Uterus (tissue), 4 donors: ENCODE data around the gene ACY1. TPM values are rescaled to one million over a fixed set of nuclear protein-coding genes. Genes with fewer than 3 reads are reported as not detected.

Experiments
- DNase-seq, 2 donors: peaks; one replicate each; pipeline ENCODE4 v3.0.0-alpha.2; 2019 to 2020
- H3K27ac ChIP-seq, 2 donors: fragments of 200-600 bp; sonication (generic); 1 replicate in 1 of 2; 2 replicates in 1 of 2; pipeline ENCODE4 v1.5.1; 2016 to 2018
- H3K27me3 ChIP-seq, 2 donors: fragments of 200-600 bp; sonication (generic); one replicate each; pipeline ENCODE4 v1.5.1; 2018 to 2019; ENCODE audit warnings: control low read depth in 1 of 2
- H3K36me3 ChIP-seq, 2 donors: fragments of 200-600 bp; sonication (generic); one replicate each; pipeline ENCODE4 v1.5.1; 2019; ENCODE audit warnings: control low read depth in 1 of 2
- H3K4me1 ChIP-seq, 2 donors: fragments of 200-600 bp; sonication (generic); one replicate each; pipeline ENCODE4 v1.5.1; 2018 to 2019; ENCODE audit warnings: control low read depth in 1 of 2
- H3K4me3 ChIP-seq, 2 donors: fragments of 200-600 bp; sonication (generic); 1 replicate in 1 of 2; 2 replicates in 1 of 2; pipeline ENCODE4 v1.5.1; 2018 to 2019; ENCODE audit warnings: mild to moderate bottlenecking in 1 of 2
- H3K9me3 ChIP-seq, 2 donors: fragments of 200-600 bp; sonication (generic); one replicate each; pipeline ENCODE4 v1.5.1; 2019; ENCODE audit warnings: control low read depth in 1 of 2
- CTCF ChIP-seq, 4 experiments: fragments of 200-600 bp in 2 of 4; fragments of 450-650 bp in 2 of 4; sonication (generic) in 2 of 4; IDR thresholded peaks; one replicate each; pipeline ENCODE4 v1.5.1; 2016 to 2019; ENCODE audit warnings: antibody characterized with exemption in 4 of 4, mild to moderate bottlenecking in 2 of 4, moderate library complexity in 1 of 4
- POLR2A ChIP-seq, 2 donors: fragments of 450-650 bp; IDR thresholded peaks; one replicate each; pipeline ENCODE4 v1.6.1; 2016; ENCODE audit warnings: antibody characterized with exemption in 2 of 2, mild to moderate bottlenecking in 1 of 2, moderate library complexity in 1 of 2
- intact Hi-C: fragments of 100-400 bp; cut with DNase I; formaldehyde crosslinking; loops from one replicate; pipeline ENCODE4 v1.15.1; 2023; ENCODE audit warnings: low total_unique reads
- total RNA-seq, 4 donors: library from RNA; depleted of rRNA in 3 of 4; stranded (reverse); fragments of >200 nt in 3 of 4; gene quantifications; one replicate each; pipeline versions ENCODE4 v1.1.0 to v1.2.4, GENCODE V29; 2014 to 2023
- donor health status: DM: yes; HTN: yes; CAD: no.

Gene ACY1
- total RNA-seq, 4 donors from 2014 or later = 1.3 to 19.0 (median 12.4) TPM; not detected in 1

- peak in 1 of 2 donors; percentile 65 for DNase-seq
- H3K27ac ChIP-seq = peak overlapping the region in 1 of 2 donors; percentile 36
- H3K4me3 ChIP-seq = no peak overlapping the region
- intact Hi-C loops = loop anchor here (5.0 to 10.0 kb wide), 2 partner anchors 48 to 341 kb away; no protein-coding TSS in a partner anchor
- H3K9me3 ChIP-seq = no peaks in the 10 kb centered on the region
- H3K4me1 ChIP-seq = peaks cover 0 to 12% of the 10 kb centered on the region in 2 donors
- no peaks in the 10 kb centered on the region for H3K36me3 ChIP-seq
- TF ChIP-seq POLR2A (IDR thresholded peaks at IDR 0.05) = no peak
- peak; percentile 48 to 68 (median 59) for TF ChIP-seq CTCF (IDR thresholded peaks at IDR 0.05)
- H3K27me3 ChIP-seq = no peaks in the 10 kb centered on the region
Observed at GRCh38 chr3:52004163-52004787, 20.9 kb downstream of the ACY1 start.

- Histone ChIP-seq H3K9me3 (no peaks in the 10 kb centered on the region), H3K27ac (peak overlapping the region; percentile 36 to 55), H3K4me1 (peaks cover 0 to 12% of the 10 kb centered on the region in 2 donors), H3K4me3 (no peak overlapping the region), H3K36me3 (no peaks in the 10 kb centered on the region), H3K27me3 (no peaks in the 10 kb centered on the region)
- no peak for TF ChIP-seq CTCF (IDR thresholded peaks at IDR 0.05)
- TF ChIP-seq POLR2A (IDR thresholded peaks at IDR 0.05) = no peak
- DNase-seq = no peak
- intact Hi-C loops = loop anchor here (5.0 to 10.0 kb wide), 2 partner anchors 47 to 340 kb away; no protein-coding TSS in a partner anchor
Observed at GRCh38 chr3:52004906-52005395, 21.6 kb downstream of the ACY1 start.

DNA sequence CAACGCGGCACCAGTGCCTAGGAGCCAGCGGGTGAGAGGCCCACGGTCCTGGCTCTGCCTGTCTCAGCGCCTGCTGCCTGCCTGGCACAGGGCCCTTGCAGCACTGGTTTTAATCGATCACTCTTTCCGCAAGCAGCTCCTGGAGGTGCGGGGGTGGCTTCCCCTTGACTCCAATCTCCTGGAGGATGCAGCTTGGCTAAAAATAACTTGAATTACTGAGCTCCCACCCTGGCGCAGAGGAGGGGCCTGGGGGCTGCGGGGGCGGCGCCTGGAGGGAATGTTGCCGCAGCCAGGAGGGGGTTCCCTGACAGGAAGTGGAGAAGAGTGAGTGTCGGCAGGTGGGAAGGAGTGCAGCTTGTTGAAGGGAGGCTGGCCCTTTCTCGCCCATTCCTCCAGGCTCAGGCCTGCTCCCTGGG is 22.2 kb downstream of the ACY1 start:
- no peak overlapping the region for H3K4me3 ChIP-seq
- H3K27ac ChIP-seq = peak overlapping the region; percentile 36 to 55
- H3K4me1 ChIP-seq = peaks cover 0 to 12% of the 10 kb centered on the region in 2 donors
- TF ChIP-seq CTCF (IDR thresholded peaks at IDR 0.05) = no peak
- no peak for TF ChIP-seq POLR2A (IDR thresholded peaks at IDR 0.05)
- no peaks in the 10 kb centered on the region for H3K9me3 ChIP-seq
- H3K36me3 ChIP-seq = no peaks in the 10 kb centered on the region
- no peaks in the 10 kb centered on the region for H3K27me3 ChIP-seq
- DNase-seq = peak in 1 of 2 donors; percentile 73
- intact Hi-C loops = loop anchor here (10.0 kb wide), 1 partner anchor 339 kb away; no protein-coding TSS in a partner anchor

GRCh38 chr3:52006017-52006819 is 22.9 kb downstream of the ACY1 start:
- Histone ChIP-seq H3K4me3 (no peak overlapping the region), H3K27ac (peak overlapping the region in 1 of 2 donors; percentile 55), H3K27me3 (no peaks in the 10 kb centered on the region), H3K4me1 (peaks cover 0 to 12% of the 10 kb centered on the region in 2 donors), H3K36me3 (no peaks in the 10 kb centered on the region), H3K9me3 (no peaks in the 10 kb centered on the region)
- TF ChIP-seq POLR2A (IDR thresholded peaks at IDR 0.05) = no peak
- no peak for TF ChIP-seq CTCF (IDR thresholded peaks at IDR 0.05)
- DNase-seq = no peak
- intact Hi-C loops = loop anchor here (10.0 kb wide), 1 partner anchor 339 kb away; no protein-coding TSS in a partner anchor

GRCh38 chr3:52006820-52007133 is 23.4 kb downstream of the ACY1 start:
- Histone ChIP-seq H3K4me3 (no peak overlapping the region), H3K4me1 (peaks cover 0 to 12% of the 10 kb centered on the region in 2 donors), H3K27me3 (no peaks in the 10 kb centered on the region), H3K36me3 (no peaks in the 10 kb centered on the region), H3K9me3 (no peaks in the 10 kb centered on the region), H3K27ac (no peak overlapping the region)
- intact Hi-C loops = loop anchor here (10.0 kb wide), 1 partner anchor 338 kb away; no protein-coding TSS in a partner anchor
- no peak for DNase-seq
- TF ChIP-seq POLR2A (IDR thresholded peaks at IDR 0.05) (no peak), CTCF (IDR thresholded peaks at IDR 0.05) (no peak)
